ENCODE measurements around the gene CSTPP1.
A peak's percentile ranks its signal among the peaks of the same experiment; 100 is the strongest.
"Not testable (repeated sequence)": the region's sequence is repeated elsewhere in the genome, so short reads cannot be mapped to it uniquely, and the experiment has no call there.

Gene CSTPP1

DNA sequence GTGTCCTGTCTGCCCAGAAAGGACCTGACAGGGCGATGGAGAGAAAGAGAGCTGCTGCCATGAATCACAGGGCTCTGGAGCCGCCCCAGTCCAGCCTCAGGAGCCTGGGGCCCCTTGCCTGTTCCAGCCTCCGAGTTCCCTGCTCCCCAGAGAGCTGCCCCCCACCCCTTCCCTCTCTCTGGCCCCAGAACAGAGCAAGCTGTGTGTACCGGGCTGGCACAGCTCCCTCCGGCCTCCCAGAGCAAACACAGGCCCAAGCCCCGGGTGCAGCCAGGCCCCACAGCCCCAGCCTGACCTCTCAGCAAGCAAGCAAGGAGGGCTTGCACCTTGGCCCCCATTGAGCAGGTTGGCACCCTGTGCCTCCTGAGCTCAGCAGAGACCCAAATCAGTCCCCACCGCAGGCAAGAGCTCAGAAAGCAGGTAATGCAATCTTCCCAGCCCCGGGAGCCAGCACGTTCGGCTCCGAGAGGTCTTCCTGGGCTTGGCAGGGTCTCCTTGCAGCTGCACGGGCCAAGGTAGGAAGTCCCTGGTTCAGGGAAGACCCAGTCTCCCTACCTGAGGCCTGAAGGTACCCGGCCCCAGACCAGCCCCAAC is 248.2 kb downstream of the CSTPP1 start:
- DNase-seq = no peak

DNA sequence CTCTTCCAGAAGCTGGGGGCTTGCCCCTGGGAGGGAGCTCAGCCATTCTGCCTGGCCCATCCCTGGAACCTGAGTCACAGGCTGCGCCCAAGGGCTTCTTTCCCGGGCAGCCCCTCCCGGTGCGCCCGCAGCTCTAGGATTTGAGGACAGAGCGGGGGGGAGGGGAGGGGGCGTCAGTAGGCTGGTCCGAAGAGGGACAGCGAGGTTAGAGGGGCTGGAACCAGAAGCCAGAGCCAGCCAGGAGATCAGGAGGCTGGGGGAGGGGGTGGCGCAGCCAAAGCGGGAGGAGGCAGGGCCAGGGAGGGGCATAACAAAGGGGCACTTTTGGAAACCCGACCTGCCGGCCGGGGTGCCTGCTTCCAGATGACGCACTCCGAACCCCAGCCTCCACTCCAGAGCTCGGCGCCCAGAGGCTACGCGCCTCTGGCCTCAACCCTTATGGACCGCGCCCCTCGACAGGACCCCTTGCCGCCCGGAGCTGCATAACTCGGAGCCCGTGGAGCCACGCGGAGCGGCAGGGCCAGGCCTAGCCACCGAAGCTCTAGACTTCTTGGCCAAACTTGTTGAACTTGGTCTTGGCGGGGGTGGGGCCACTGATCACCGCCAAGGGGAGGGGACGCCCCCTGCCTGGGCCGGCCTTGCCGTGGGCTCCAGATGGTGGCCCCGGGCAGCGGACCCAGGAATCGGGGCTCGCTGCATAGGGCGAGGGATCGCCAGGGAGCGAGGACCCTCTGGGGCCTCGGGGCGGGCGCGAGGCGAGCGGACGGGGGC is 248.9 kb downstream of the CSTPP1 start:
- peak in 1 of 2 experiments; percentile 25 for DNase-seq

DNA sequence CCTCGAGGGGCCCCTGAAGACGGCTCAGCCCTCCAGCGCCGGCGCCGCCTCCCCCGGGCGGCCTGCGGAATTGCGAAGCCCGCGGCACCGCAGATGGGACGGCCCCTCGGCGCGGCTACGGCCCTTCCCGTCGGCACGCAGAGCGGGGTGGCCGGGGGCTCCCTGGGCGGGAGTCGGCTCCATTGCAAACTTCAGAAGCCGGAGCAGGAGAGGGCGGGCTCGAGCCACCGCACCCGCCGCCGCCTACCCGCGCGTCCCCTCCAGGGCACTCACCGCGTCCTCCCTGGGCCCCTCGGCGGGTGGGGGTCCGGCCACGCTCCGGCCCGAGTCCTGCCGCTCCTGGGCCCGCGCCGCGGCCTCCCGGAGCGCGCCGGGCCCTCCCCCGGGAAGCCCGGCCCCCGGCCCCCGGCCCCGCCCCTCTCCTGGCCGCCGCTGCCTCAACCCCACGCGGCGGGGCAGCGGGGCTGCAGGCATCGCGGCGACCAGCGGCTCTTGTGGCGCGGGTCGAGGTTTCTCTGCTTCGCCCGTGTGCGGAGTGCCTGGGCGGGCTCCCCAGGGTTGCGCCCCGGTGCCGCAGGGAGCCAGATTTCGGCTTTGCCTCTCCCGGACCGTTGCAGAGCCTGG is 249.6 kb downstream of the CSTPP1 start, which contains the start of gene PACSIN3:
Gene PACSIN3, minus strand, starts transcription at position 359 of the 624 bp plus-strand sequence. CDS start 3,707 bp downstream, outside the sequence.
- DNase-seq = peak in 1 of 2 experiments; percentile 47

DNA sequence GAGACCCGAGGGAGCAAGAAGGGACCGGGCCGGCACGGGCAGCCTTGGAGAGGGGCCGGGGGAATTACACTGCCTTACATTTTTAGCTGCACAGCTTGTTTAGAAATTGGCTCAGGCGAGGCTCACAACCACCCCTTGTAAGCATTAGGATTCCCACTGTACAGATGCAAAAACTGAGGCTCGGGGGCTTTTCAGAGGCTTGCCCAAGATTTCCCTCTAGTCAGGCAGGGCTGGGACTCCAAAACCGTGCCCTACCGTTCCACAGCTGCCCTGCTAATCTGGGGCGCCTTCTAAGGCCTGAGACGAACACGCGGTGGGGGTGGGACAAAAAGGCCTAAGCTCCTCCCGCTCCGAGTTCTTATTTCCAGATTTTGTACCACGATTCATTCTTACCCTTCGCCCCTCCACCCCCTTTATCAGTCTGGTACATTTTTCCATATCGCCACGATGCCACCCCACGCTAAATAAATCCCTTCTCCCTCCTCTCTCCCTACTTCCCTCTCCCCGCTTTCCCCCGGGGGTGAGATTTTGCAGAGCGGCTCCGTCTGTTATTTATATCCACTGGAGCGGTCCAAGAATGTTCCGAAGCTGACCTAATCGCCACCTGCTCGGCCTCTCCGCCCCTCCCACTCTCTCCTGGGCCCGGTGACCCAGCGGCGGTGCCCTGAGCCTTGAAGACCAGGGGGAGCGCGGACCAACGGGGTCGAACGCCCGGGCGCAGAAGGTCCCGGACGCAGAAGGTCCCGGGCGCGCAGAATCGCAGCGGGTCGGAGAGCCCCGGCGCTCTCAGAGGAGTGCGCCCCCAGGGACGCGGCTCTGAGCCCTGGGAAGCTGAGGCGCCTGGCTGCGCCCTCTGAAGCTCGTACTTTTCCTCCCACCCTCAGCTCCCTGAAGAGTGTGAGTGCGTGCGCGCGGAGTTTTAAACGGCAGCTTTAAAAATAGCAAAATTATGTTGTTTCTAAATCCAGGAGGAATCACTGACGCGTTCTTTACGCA is 250.4 kb downstream of the CSTPP1 start:
- no peak for DNase-seq

DNA sequence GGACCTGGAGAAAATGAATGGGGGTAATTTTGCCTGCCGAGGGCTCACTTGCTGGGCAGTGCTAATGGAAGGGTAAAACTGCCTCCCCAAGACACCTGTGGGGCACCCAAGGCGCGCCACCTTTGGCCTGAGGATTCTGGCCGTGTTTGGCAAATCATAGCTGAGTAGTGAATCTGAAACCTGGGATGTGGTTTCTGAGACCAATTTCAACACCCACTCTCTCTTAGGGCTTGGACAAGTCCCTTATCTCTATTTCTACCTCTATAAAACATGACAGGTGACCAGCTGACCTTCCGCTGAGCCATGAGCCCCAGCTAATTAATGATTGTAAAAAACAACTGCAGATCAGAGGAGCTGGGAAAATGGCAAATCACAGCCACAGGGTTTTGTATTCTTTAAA is 251.2 kb downstream of the CSTPP1 start:
- no peak for DNase-seq

DNA sequence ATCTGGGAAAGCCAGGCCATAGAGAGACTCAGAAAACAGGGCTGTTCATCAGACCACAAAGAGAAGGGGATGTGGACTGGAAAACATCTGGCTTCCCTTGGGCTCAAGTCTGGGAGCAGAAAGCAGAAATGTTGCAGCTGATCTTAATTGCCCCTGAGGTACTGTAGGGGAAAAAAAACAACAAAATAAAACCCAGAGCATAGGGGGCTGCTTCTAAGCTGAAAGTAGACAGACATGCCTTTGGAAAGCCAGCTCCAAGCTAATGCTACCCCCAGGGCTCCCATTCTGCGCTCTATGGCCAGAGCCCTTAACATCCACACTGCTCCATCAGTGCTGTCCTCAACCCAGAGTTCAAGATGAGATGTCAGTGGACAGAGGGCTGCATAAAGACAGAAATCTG is 251.7 kb downstream of the CSTPP1 start:
- no peak for DNase-seq

DNA sequence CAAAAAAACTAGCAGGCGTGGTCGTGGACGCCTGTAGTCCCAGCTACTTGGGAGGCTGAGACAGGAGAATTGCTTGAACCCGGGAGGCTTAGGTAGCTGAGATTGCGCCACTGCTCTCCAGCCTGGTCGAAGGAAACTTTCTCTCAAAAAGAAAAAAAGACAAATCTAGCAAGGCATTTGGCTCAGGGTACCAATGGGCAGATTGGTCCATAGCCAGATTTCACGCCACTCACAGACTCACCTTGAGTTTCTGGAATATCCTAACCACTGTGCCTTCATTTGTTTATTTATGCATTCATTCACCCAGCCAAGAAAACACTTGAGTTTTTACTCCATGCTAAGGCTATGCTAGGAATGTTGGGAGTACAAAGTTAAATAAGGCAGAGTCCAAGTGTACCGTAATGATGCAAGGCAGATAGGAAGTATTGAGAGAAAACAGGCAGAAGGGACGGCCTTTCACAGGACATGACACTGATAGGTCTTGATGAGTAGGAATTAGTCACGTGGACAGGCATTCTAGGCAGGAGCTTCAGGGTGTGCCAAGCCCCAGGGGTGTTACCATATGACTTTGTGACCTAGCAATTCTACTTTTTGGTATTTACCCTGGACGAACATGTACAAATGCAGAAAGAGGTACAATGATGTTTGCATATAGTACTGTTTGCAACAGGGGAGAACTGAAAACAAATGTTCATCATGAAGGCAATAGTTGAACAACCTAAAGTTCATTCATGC is 252.7 kb downstream of the CSTPP1 start:
- peak in 1 of 2 experiments; percentile 12 for DNase-seq

DNA sequence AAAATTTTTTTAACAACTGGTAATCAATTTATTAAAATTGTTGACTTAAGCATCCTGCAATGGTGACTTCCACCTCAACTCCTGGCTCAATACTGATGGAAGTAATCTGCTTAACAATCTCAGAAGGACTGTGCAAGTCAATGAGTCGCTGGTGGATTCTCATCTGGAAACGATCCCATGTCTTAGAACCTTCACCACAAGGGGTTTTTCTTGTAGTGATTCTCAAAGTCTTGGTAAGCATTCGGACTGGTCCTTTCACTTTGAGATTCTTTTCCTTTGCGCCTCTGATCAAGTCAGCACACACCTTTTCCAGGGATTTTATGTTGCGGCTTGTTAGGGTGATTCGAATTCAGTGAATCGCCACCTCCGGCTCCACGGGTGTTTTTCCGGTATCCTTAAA is 254.6 kb downstream of the CSTPP1 start:
- DNase-seq = not testable (repeated sequence)

DNA sequence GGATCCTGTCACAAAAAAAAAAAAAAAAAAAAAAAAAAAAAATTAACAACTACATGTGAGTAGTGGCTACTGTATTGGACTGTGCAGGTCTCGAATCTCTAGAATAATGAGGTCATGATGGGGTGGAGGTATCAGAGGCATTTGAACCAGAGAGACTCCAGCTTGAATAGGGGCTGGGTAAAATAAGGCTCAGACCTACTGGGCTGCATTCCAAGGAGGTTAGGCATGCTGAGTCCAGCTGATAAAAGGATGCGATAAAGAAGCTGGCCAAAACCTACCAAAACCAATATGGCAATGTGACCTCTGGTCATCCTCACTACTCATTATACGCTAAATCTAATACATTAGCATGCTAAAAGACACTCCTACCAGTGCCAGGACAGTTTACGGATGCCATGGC is 255.6 kb downstream of the CSTPP1 start:
- DNase-seq = no peak

DNA sequence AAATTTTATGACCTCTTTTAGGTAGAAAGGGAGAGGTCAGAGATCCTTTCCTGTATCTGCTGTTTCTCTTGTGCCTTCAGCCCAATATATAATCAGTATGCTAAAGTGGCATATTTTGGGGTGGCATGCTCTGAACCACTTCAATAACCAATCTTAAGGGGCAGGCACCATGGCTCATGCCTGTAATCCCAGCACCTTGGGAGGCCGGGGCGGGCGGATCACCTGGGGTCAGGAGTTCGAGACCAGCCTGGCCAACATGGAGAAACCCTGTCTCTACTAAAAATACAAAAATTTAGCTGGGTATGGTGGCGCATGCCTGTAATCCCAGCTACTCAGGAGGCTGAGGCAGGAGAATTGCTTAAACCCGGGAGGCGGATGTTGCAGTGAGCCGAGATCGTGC is 261.6 kb downstream of the CSTPP1 start:
- DNase-seq = not testable (repeated sequence)

DNA sequence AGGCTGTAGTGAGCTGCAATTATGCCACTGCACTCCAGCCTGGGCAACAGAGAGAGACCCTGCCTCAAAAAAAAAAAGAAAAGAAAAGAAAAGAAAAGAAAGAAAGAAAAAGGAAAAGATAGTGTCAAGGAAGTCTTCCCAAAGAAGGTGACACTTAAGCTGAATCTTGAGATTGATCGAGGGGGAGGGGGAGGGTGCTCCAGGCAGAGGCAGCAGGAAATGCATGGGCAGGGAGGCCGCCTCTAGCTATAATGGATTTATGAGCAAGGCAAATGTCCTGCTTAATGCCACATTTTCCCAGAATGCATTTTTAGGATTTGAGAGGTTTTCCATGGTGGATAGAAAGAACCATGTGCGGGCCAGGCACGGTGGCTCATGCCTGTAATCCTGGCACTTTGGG is 264.5 kb downstream of the CSTPP1 start:
- no peak for DNase-seq

DNA sequence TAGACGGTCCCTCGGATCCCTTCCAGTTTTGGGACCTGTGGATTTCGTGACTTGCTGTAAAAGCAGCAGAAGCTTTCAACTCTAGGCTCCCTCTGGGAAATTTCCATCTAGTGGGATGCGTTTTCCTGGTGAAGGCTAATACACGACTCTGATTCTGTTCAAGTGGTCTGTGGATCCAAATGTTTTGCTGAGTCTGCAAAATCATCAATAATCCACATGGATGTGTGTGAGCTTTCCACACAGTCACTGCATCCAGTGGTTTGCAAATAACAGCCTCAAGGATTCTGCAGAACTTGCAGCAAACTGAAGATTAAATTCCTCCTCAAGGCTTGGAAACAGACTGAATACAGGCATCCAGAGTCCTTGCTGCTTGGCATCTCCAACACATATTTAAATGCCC is 266.0 kb downstream of the CSTPP1 start:
- DNase-seq = no peak

DNA sequence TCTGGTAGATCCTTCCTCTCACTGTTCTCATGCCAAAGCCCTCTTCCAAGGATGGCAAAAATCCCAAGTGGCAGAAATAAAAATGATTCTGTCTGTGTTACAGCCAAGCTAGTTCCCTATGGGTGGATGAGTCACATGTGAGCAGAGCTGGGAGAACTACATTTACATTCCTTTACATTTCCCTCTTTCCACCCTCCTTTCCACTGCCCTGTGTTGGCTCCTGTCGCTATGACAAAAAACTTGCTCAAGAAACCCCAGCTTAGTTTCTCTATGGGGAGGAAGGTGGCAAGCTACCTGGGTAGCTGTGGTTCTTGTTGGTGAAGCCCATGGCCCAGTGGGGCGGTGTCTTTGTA is 268.1 kb downstream of the CSTPP1 start:
- DNase-seq = no peak

DNA sequence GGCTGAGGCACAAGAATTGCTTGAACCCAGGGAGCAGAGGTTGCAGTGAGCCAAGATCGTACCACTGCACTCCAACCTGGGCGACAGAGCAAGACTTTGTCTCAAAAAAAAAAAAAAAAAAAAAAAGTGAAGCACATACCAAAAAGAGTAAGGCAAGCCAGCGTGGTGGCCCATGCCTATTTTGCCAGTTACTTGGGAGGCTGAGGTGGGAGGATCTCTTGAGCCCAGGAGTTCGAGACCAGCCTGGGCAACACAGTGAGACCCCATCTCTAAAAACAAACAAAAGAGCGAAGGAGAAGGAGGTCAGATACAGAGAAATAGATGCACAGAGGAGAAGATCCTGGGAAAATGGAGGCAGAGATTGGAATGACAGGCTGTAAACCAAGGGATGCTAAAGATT is 270.0 kb downstream of the CSTPP1 start:
- DNase-seq = not testable (repeated sequence)

DNA sequence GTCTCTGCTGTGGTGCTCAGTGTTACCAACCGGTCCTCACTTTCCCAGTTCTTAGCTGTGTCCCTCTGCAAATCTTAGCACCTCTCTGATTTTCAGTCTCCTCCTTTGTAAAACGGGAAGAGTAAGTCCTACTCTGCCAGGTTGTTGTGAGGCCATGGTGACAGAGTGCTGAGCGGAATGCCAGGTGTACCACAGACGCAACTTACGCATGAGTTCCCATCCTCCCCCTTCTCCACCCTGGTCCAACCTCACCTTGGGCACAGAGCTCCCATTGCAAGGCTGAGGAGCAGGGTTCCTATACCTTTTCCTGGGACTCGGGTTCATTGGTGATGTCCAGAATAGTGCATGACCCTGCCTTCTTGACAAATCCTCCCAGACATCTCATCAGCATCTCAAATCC is 270.9 kb downstream of the CSTPP1 start:
- no peak for DNase-seq

DNA sequence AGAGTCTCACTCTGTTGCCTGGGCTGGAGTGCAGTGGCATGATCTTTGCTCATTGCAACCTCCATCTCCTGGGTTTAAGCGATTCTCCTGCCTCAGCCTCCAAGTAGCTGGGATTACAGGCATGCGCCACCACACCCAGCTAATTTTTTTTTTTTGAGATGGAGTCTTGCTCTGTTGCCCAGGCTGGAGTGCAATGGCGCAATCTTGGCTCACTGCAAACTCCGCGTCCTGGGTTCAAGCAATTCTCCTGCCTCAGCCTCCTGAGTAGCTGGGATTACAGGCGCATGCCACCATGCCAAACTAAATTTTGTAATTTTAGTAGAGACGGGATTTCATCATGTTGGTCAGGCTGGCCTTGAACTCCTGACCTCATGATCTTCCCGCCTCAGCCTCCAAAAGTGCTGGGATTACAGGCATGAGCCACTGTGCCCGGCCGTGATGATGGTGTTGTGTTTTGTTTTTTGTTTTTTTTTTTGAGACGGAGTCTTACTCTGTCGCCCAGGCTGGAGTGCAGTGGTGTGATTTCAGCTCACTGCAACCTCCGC is 271.5 kb downstream of the CSTPP1 start:
- DNase-seq = not testable (repeated sequence)

DNA sequence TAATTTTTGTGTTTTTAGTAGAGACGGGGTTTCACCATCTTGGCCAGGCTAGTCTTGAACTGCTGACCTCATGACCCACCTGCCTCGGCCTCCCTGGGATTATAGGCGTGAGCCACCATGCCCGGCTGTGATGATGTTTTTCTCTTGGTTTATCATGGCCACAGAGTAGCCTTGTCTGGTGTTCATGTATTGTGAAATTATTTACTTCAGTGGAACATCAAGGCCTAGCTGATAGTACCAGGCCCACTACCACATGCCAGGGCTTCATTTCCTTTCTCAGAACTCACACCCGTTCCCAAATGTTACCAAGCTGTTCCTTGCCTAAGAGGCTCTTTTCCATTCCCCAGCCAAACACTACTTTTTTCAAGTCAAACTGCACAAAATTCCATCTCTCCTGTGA is 272.1 kb downstream of the CSTPP1 start:
- DNase-seq = no peak
